Ishikawa (cell line): ENCODE data around the gene SPATA46.

Experiments used
- CEBPB ChIP-seq: IDR thresholded peaks from 2 replicates; pipeline ENCODE4 v1.6.1; 2012
- EGR1 ChIP-seq: IDR thresholded peaks from 2 replicates; pipeline ENCODE4 v1.6.1; 2012
- EP300 ChIP-seq: IDR thresholded peaks from 2 replicates; pipeline ENCODE4 v1.6.1; 2012; ENCODE audit warnings: borderline replicate concordance
- FOXM1 ChIP-seq: IDR thresholded peaks from 2 replicates; pipeline ENCODE4 v1.6.1; 2012; ENCODE audit warnings: low read depth, borderline replicate concordance
- TAF1 ChIP-seq: IDR thresholded peaks from 2 replicates; pipeline ENCODE4 v1.6.1; 2012; ENCODE audit warnings: low read depth, mild to moderate bottlenecking
- USF1 ChIP-seq: IDR thresholded peaks from 2 replicates; pipeline ENCODE4 v1.6.1; 2012
- YY1 ChIP-seq: IDR thresholded peaks from 2 replicates; pipeline ENCODE4 v1.6.1; 2012; ENCODE audit warnings: low read depth
- ZBTB7A ChIP-seq: IDR thresholded peaks from 2 replicates; pipeline ENCODE4 v1.6.1; 2012; ENCODE audit warnings: low read depth

GRCh38 chr1:162381941-162382750 is 5.5 kb upstream of the SPATA46 start:
- TF ChIP-seq TAF1 (no peak), FOXM1 (no peak), YY1 (no peak), CEBPB (no peak), ZBTB7A (no peak), USF1 (no peak), EGR1 (no peak), EP300 (no peak)
